ENCODE results near the gene ATE1. TPM values are rescaled to one million over a fixed set of nuclear protein-coding genes. Genes with fewer than 3 reads are reported as not detected.

The ATE1 gene
- total and polyA plus RNA-seq, 9 donors = 8.9 to 36.6 (median 31.2) TPM

DNA sequence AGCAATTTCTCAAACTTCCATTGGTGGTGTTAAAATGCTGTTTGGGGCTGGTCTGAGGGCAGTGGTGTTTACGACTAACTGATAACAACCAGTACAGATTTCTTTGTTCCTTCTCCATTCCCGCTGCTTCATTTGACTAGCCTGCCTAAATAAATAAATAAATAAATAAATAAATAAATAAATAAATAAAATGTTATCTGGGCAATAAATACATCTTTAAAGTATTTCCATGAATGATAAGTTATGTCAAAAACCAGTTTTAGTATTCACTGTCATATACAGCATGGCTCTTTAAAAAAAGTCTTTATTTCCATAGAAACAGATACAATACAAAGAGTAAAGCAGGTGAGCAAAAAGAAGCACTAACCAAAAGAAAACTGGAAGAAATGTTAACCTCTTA, 81.3 kb downstream of the ATE1 start:
- no peaks in the 10 kb centered on the region for H3K27me3 ChIP-seq
- WGBS, 3 donors = 96 to 99% (median 99%) methylated on average over 2 of the region's 2 CpGs
- no peaks in the 10 kb centered on the region for H3K9me3 ChIP-seq
- DNase-seq = no peak
- no peak overlapping the region for H3K4me3 ChIP-seq
- H3K4me1 ChIP-seq (ENCODE audit: insufficient read depth) = no peaks in the 10 kb centered on the region
- H3K27ac ChIP-seq = no peak overlapping the region
- TF ChIP-seq POLR2A (IDR thresholded peaks at IDR 0.05) (no peak), EP300 (IDR thresholded peaks at IDR 0.05) (no peak)
- TF ChIP-seq, protein P1, sequence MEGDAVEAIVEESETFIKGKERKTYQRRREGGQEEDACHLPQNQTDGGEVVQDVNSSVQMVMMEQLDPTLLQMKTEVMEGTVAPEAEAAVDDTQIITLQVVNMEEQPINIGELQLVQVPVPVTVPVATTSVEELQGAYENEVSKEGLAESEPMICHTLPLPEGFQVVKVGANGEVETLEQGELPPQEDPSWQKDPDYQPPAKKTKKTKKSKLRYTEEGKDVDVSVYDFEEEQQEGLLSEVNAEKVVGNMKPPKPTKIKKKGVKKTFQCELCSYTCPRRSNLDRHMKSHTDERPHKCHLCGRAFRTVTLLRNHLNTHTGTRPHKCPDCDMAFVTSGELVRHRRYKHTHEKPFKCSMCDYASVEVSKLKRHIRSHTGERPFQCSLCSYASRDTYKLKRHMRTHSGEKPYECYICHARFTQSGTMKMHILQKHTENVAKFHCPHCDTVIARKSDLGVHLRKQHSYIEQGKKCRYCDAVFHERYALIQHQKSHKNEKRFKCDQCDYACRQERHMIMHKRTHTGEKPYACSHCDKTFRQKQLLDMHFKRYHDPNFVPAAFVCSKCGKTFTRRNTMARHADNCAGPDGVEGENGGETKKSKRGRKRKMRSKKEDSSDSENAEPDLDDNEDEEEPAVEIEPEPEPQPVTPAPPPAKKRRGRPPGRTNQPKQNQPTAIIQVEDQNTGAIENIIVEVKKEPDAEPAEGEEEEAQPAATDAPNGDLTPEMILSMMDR (IDR thresholded peaks at IDR 0.05) = no peak
- intact Hi-C loops (cut with DNase I) = no loop called here
- H3K36me3 ChIP-seq = no peaks in the 10 kb centered on the region

DNA sequence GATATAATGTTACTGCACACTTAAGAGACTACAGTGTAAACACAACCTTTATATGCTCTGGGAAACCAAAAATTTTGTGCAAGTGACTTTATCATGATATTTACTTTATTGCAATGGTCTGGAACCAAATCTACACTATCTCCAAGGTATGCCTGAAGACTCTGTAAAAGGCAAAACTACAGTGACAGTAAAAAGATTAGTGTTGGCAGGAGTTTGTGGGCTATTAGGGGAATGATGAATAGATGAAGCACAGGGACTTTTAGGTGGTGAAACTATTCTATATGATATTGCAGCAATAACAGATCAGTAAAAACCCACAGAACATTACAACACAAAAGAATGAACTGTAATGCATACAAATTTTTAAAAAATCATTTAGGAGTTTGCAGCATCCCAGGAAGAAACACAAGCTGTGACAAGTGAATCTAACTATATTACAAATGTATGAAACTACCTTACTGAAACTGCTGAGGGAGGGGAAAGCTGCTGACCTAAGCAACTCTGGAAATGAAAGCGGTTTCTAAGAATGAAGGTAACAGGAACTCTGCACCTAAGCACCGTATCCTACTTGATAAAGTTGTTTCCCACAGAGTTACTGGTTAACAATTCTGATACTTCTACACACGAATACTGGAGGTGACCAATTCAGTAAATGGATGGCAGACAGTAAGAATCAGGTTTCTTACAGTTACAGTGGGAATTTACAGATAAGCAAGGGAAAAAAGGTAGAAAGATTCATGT, 82.6 kb downstream of the ATE1 start:
- 95 to 97% (median 96%) methylated on average over 3 of the region's 3 CpGs for WGBS, 3 donors
- no peaks in the 10 kb centered on the region for H3K36me3 ChIP-seq
- TF ChIP-seq POLR2A (IDR thresholded peaks at IDR 0.05) = no peak
- TF ChIP-seq EP300 (IDR thresholded peaks at IDR 0.05) = no peak
- TF ChIP-seq, protein P1 (IDR thresholded peaks at IDR 0.05) = no peak

DNA sequence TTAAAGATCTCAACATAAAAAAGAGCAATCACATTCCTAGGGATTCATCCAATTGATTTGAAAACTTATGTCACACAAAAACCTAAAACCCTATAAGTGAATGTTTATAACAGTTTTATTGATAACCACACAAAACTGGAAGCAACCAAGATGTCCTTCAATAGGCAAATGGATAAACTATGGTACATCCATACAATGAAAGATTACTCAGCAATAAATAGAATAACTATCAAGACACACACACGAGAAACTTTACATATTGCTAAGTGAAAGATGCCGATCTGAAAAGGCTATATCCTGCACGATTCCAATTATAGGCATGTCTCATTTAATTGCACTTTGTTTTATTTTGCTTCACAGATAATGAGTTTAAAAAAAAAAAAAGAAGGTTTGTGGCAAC, 83.3 kb downstream of the ATE1 start:
- 81 to 82% (median 82%) methylated on average over 3 of the region's 3 CpGs for WGBS, 3 donors
- no peak for DNase-seq
- TF ChIP-seq EP300 (IDR thresholded peaks at IDR 0.05) = no peak
- TF ChIP-seq, protein P1 (IDR thresholded peaks at IDR 0.05) = no peak
- no peak for TF ChIP-seq POLR2A (IDR thresholded peaks at IDR 0.05)
- Histone ChIP-seq H3K36me3 (no peaks in the 10 kb centered on the region), H3K4me1 (ENCODE audit: insufficient read depth) (no peaks in the 10 kb centered on the region), H3K9me3 (no peaks in the 10 kb centered on the region), H3K27ac (no peak overlapping the region), H3K27me3 (no peaks in the 10 kb centered on the region), H3K4me3 (no peak overlapping the region)
- intact Hi-C loops (cut with DNase I) = no loop called here

More for the DNA sequence above, 82.6 kb downstream of the ATE1 start:
- no peak for DNase-seq
- no peak overlapping the region for H3K4me3 ChIP-seq
- intact Hi-C loops (cut with DNase I) = no loop called here
- H3K27me3 ChIP-seq = no peaks in the 10 kb centered on the region
- H3K4me1 ChIP-seq (ENCODE audit: insufficient read depth) = no peaks in the 10 kb centered on the region
- no peak overlapping the region for H3K27ac ChIP-seq
- no peaks in the 10 kb centered on the region for H3K9me3 ChIP-seq

DNA sequence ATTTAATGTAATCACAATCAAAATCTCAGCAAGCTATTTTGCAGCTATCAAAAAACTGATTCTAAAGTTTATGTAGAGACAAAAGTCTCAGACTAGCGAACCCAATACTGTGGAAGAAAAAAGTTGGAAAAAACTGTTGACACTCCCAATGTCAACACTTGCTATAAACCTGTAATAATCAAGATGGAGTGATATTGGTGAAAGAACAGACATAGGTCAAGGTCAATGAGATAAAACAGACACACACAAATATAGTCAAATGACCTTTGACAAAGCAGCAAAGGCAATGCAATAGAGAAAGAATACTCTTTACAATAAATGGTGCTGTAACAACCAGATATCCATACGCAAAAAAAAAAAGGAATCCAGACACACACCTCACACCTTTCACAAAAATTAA, 84.5 kb downstream of the ATE1 start:
- Histone ChIP-seq H3K27ac (no peak overlapping the region), H3K4me3 (no peak overlapping the region), H3K4me1 (ENCODE audit: insufficient read depth) (no peaks in the 10 kb centered on the region), H3K36me3 (no peaks in the 10 kb centered on the region), H3K27me3 (no peaks in the 10 kb centered on the region), H3K9me3 (no peaks in the 10 kb centered on the region)
- TF ChIP-seq EP300 (IDR thresholded peaks at IDR 0.05) = no peak
- TF ChIP-seq, protein P1 (IDR thresholded peaks at IDR 0.05) = no peak
- no peak for TF ChIP-seq POLR2A (IDR thresholded peaks at IDR 0.05)
- intact Hi-C loops (cut with DNase I) = no loop called here
- 91 to 98% (median 94%) methylated on average over 2 of the region's 2 CpGs for WGBS, 3 donors
- DNase-seq = no peak
